Measurements from ENCODE around the gene SRPRB. TPM values are rescaled to one million over a fixed set of nuclear protein-coding genes. Genes with fewer than 3 reads are reported as not detected.

SRPRB gene
- total RNA-seq, 2 donors from 2014 or later, result 32.8 to 37.7 TPM

GRCh38 chr3:133837487-133838295 lies 32.1 kb downstream of the SRPRB start:
- no peak for TF ChIP-seq CTCF (IDR thresholded peaks at IDR 0.05)
- DNase-seq (ENCODE audit: low spot score), result no peak

GRCh38 chr3:133838296-133838789 lies 32.7 kb downstream of the SRPRB start:
- DNase-seq (ENCODE audit: low spot score) (no peak), ATAC-seq (ENCODE audit: insufficient number of reproducible peaks, low FRiP score, low read depth) (no peak)
- no peak overlapping the region for H3K4me3 ChIP-seq
- no peaks in the 10 kb centered on the region for H3K27me3 ChIP-seq (replicated peaks; ENCODE audit: insufficient read depth)
- H3K4me1 ChIP-seq (ENCODE audit: control insufficient read depth in 1 of 2, low read depth in 2 of 2), result no peaks in the 10 kb centered on the region
- TF ChIP-seq CTCF (IDR thresholded peaks at IDR 0.05), result no peak
- peaks cover 5% of the 10 kb centered on the region for H3K36me3 ChIP-seq
- H3K9me3 ChIP-seq, result no peaks in the 10 kb centered on the region
- H3K27ac ChIP-seq, result no peak overlapping the region

More at GRCh38 chr3:133837487-133838295, 32.1 kb downstream of the SRPRB start:
- no peak for ATAC-seq (ENCODE audit: insufficient number of reproducible peaks, low FRiP score, low read depth)
- Histone ChIP-seq H3K27me3 (replicated peaks; ENCODE audit: insufficient read depth) (no peaks in the 10 kb centered on the region), H3K27ac (no peak overlapping the region), H3K4me1 (ENCODE audit: control insufficient read depth in 1 of 2, low read depth in 2 of 2) (no peaks in the 10 kb centered on the region), H3K36me3 (peaks cover 6% of the 10 kb centered on the region), H3K9me3 (no peaks in the 10 kb centered on the region), H3K4me3 (no peak overlapping the region)

GRCh38 chr3:133838916-133839800 lies 33.5 kb downstream of the SRPRB start:
- Histone ChIP-seq H3K4me3 (no peak overlapping the region), H3K27ac (no peak overlapping the region), H3K36me3 (no peaks in the 10 kb centered on the region), H3K27me3 (replicated peaks; ENCODE audit: insufficient read depth) (no peaks in the 10 kb centered on the region), H3K9me3 (no peaks in the 10 kb centered on the region), H3K4me1 (ENCODE audit: control insufficient read depth in 1 of 2, low read depth in 2 of 2) (no peaks in the 10 kb centered on the region)
- no peak for ATAC-seq (ENCODE audit: insufficient number of reproducible peaks, low FRiP score, low read depth)
- DNase-seq (ENCODE audit: low spot score), result no peak
- TF ChIP-seq CTCF (IDR thresholded peaks at IDR 0.05), result no peak

GRCh38 chr3:133840055-133840737 lies 34.6 kb downstream of the SRPRB start:
- Histone ChIP-seq H3K27ac (no peak overlapping the region), H3K27me3 (replicated peaks; ENCODE audit: insufficient read depth) (no peaks in the 10 kb centered on the region), H3K9me3 (no peaks in the 10 kb centered on the region), H3K36me3 (no peaks in the 10 kb centered on the region), H3K4me1 (ENCODE audit: control insufficient read depth in 1 of 2, low read depth in 2 of 2) (no peaks in the 10 kb centered on the region), H3K4me3 (no peak overlapping the region)
- DNase-seq (ENCODE audit: low spot score), result no peak
- TF ChIP-seq CTCF (IDR thresholded peaks at IDR 0.05), result no peak
- ATAC-seq (ENCODE audit: insufficient number of reproducible peaks, low FRiP score, low read depth), result no peak
